Prostate gland (tissue), 2 donors: ENCODE measurements around the gene CCDC81.

ENCODE experiments used
- POLR2A ChIP-seq: fragments of 450-650 bp; IDR thresholded peaks from one replicate; pipeline ENCODE4 v1.6.1; 2016; ENCODE audit warnings: antibody characterized with exemption, mild to moderate bottlenecking
- TF ChIP-seq, protein P1 (sequence below), 4 experiments: fragments of 200-600 bp in 2 of 4; fragments of 450-650 bp in 2 of 4; sonication (generic) in 2 of 4; IDR thresholded peaks; 1 replicate in 3 of 4; 2 replicates in 1 of 4; pipeline ENCODE4 v1.5.1; 2016 to 2019; ENCODE audit warnings: antibody characterized with exemption in 4 of 4, mild to moderate bottlenecking in 2 of 4, moderate library complexity in 2 of 4

DNA sequence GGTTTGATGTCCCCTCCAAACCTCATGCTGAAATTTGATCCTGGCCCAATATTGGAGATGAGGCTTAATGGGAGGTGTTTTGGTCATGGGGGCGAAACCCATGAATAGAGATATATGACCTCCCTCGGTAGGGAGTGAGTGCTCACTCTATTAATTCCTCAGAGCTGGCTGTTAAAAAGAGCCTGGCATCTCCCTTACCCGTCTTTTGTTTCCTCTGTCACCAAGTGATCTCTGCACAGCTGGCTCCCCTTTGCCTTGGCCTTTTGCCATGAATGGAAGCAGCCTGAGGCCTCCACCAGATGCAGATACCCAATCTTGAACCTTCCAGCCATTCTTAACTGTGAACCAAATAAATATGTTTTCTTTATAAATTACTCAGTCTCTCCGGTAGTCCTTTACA lies 4.5 kb upstream of the CCDC81 start:
- TF ChIP-seq, protein P1, sequence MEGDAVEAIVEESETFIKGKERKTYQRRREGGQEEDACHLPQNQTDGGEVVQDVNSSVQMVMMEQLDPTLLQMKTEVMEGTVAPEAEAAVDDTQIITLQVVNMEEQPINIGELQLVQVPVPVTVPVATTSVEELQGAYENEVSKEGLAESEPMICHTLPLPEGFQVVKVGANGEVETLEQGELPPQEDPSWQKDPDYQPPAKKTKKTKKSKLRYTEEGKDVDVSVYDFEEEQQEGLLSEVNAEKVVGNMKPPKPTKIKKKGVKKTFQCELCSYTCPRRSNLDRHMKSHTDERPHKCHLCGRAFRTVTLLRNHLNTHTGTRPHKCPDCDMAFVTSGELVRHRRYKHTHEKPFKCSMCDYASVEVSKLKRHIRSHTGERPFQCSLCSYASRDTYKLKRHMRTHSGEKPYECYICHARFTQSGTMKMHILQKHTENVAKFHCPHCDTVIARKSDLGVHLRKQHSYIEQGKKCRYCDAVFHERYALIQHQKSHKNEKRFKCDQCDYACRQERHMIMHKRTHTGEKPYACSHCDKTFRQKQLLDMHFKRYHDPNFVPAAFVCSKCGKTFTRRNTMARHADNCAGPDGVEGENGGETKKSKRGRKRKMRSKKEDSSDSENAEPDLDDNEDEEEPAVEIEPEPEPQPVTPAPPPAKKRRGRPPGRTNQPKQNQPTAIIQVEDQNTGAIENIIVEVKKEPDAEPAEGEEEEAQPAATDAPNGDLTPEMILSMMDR (IDR thresholded peaks at IDR 0.05) = no peak
- TF ChIP-seq POLR2A = no peak
